MCF 10A (cell line): Measurements from ENCODE around the gene LRRC23. TPM values are rescaled to one million over a fixed set of nuclear protein-coding genes. Genes with fewer than 3 reads are reported as not detected.

Experiments used
- BruUV-seq: library from RNA; stranded (reverse); fragments of 400-500 nt; replicated peaks from 2 replicates; lab custom pipeline; 2021; lab: Mats Ljungman, UMichigan
- CTCF ChIA-PET: fragments of 300-600 bp; sonication (Branson Sonifier 250); formaldehyde crosslinking; extraction: SDS; loops from one replicate; lab custom pipeline; 2021; ENCODE audit warnings: antibody characterized with exemption, inconsistent platforms; lab: Yijun Ruan, JAX
- POLR2A ChIA-PET: fragments of 300-600, 350-650 bp; sonication (Branson Sonifier 250); formaldehyde crosslinking; extraction: SDS; loops from one replicate; lab custom pipeline; 2020; ENCODE audit warnings: antibody characterized with exemption, inconsistent platforms; lab: Yijun Ruan, JAX
- DNase-seq: peaks from one replicate; pipeline ENCODE4 v3.0.0-alpha.2; 2018; ENCODE audit not compliant: unreplicated experiment
- H3K27ac Mint-ChIP-seq: one replicate; pipeline ENCODE4 v1.8.0; 2022; ENCODE audit warnings: mild to moderate bottlenecking, low read depth, mixed read lengths; ENCODE audit not compliant: unreplicated experiment
- H3K27me3 Mint-ChIP-seq: one replicate; pipeline ENCODE4 v1.8.0; 2022; ENCODE audit warnings: mixed read lengths; ENCODE audit not compliant: insufficient read depth, unreplicated experiment
- H3K36me3 Mint-ChIP-seq: one replicate; pipeline ENCODE4 v1.8.0; 2022; ENCODE audit warnings: mild to moderate bottlenecking, moderate library complexity, mixed read lengths; ENCODE audit not compliant: insufficient read depth, unreplicated experiment
- H3K4me1 Mint-ChIP-seq: one replicate; pipeline ENCODE4 v1.8.0; 2022; ENCODE audit warnings: mixed read lengths; ENCODE audit not compliant: insufficient read depth, unreplicated experiment
- H3K4me3 Mint-ChIP-seq: one replicate; pipeline ENCODE4 v1.8.0; 2022; ENCODE audit warnings: mild to moderate bottlenecking, moderate library complexity, mixed read lengths; ENCODE audit not compliant: unreplicated experiment
- H3K9me3 Mint-ChIP-seq: one replicate; pipeline ENCODE4 v1.8.0; 2022; ENCODE audit warnings: mixed read lengths; ENCODE audit not compliant: unreplicated experiment
- CTCF ChIP-seq: fragments of 200-600 bp; IDR thresholded peaks from one replicate; pipeline ENCODE4 v1.8.0; 2022; ENCODE audit warnings: antibody characterized with exemption, mild to moderate bottlenecking; ENCODE audit not compliant: unreplicated experiment
- intact Hi-C: fragments of 100-400 bp; cut with micrococcal nuclease; formaldehyde crosslinking; loops from 2 replicates; pipeline ENCODE4 v1.14.1; 2022
- total RNA-seq: library from RNA; stranded (reverse); gene quantifications from 2 replicates; pipeline ENCODE4 v1.2.3, GENCODE V29; 2022

The LRRC23 gene
- total RNA-seq, 1 experiment from 2014 or later, result 7.5 TPM

GRCh38 chr12:6956021-6956727 is 51.6 kb downstream of the LRRC23 start:
- no peak for DNase-seq
- no peak for TF ChIP-seq CTCF
- intact Hi-C loops, result no loop called here
- Mint-ChIP-seq H3K9me3 (no peaks in the 10 kb centered on the region), H3K4me1 (peaks cover 8% of the 10 kb centered on the region), H3K27me3 (no peaks in the 10 kb centered on the region), H3K36me3 (peaks cover 6% of the 10 kb centered on the region), H3K27ac (no peak overlapping the region), H3K4me3 (no peak overlapping the region)
- POLR2A ChIA-PET, result interaction anchor here (0.6 to 1.8 kb wide), 2 partner anchors 8 to 58 kb away, joined by 3 to 7 read pairs; no protein-coding TSS in a partner anchor
- CTCF ChIA-PET, result interaction anchor here (0.7 to 4.1 kb wide), 4 partner anchors 10 to 133 kb away, joined by 3 to 31 read pairs (median 3); no protein-coding TSS in a partner anchor
- BruUV-seq, result no TSS peak

- POLR2A ChIA-PET, result interaction anchor here (0.6 to 1.5 kb wide), 2 partner anchors 13 to 57 kb away, joined by 3 to 6 read pairs; partner anchors contain the start of genes C12orf57 and RNU7-1
- CTCF ChIA-PET, result interaction anchor here (0.6 to 4.1 kb wide), 3 partner anchors 11 to 249 kb away, joined by 3 to 31 read pairs (median 3); no protein-coding TSS in a partner anchor
These were observed 52.6 kb downstream of the LRRC23 start for GRCh38 chr12:6957151-6957701.

GRCh38 chr12:6957741-6958608 is 53.4 kb downstream of the LRRC23 start:
- intact Hi-C loops, result no loop called here
- ChIA-PET POLR2A (interaction anchor here (0.6 to 1.5 kb wide), 2 partner anchors 11 to 14 kb away, joined by 3 to 6 read pairs; partner anchors contain the start of genes C12orf57 and RNU7-1), CTCF (interaction anchor here (0.6 to 4.1 kb wide), 3 partner anchors 12 to 250 kb away, joined by 3 to 31 read pairs (median 3); no protein-coding TSS in a partner anchor)
- no TSS peak for BruUV-seq
- Mint-ChIP-seq H3K9me3 (no peaks in the 10 kb centered on the region), H3K27me3 (no peaks in the 10 kb centered on the region), H3K27ac (no peak overlapping the region), H3K36me3 (peaks cover 12% of the 10 kb centered on the region), H3K4me3 (no peak overlapping the region), H3K4me1 (peaks cover 27% of the 10 kb centered on the region)
- TF ChIP-seq CTCF, result no peak
- DNase-seq, result no peak

More at GRCh38 chr12:6957151-6957701, 52.6 kb downstream of the LRRC23 start:
- BruUV-seq, result no TSS peak
- intact Hi-C loops, result no loop called here
- DNase-seq, result no peak
- H3K36me3 Mint-ChIP-seq, result peaks cover 6% of the 10 kb centered on the region
- H3K4me1 Mint-ChIP-seq, result peaks cover 19% of the 10 kb centered on the region
- no peak for TF ChIP-seq CTCF
- no peak overlapping the region for H3K4me3 Mint-ChIP-seq
- H3K27me3 Mint-ChIP-seq, result no peaks in the 10 kb centered on the region
- H3K9me3 Mint-ChIP-seq, result no peaks in the 10 kb centered on the region
- H3K27ac Mint-ChIP-seq, result no peak overlapping the region
